ENCODE results near the gene TPP1. TPM values are rescaled to one million over a fixed set of nuclear protein-coding genes. Genes with fewer than 3 reads are reported as not detected.

Gene TPP1
- total and polyA plus RNA-seq, 5 experiments from 2014 or later, result 84.8 to 130 (median 107) TPM

DNA sequence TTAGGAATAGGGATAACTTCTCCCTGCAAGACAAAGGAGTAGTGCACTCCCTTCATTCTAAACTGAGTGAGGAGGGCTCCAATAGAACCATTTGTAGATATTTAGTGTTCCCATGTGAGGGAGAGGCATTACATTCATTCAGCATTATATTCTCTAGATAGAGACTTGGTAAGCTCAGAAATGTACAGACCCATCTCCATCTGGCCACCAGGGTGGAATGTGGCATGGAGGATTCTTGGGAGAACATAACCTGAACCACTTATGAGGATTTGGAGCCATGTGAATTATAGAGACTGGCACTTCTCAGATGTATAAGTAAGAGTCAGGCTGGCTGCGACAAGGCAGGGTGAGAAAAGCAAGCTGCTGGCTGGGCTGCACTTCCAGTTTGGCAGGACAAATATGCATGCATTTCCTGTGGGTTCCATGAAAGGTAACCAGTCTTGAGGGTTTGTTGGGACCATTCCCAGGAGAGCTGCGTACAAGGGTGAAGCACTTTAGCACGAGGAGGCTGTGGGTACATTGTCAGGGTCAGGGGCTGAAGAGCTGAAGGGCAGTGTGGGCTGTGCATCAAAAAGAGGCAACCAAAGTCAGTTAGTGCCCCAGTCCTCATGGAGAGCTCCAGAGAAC, 25.0 kb downstream of the TPP1 start:
- DNase-seq, result no peak
- Mint-ChIP-seq H3K4me3 (no peak overlapping the region), H3K27me3 (no peaks in the 10 kb centered on the region), H3K9me3 (no peaks in the 10 kb centered on the region), H3K36me3 (peaks cover 4 to 79% (median 11%) of the 10 kb centered on the region in 3 donors), H3K27ac (peak overlapping the region in 7 of 10 donors; percentile 5 to 81 (median 70)), H3K4me1 (peaks cover 33 to 59% (median 39%) of the 10 kb centered on the region in 4 donors)
- POLR2A ChIA-PET, result no interaction called here
- no peak for ATAC-seq

DNA sequence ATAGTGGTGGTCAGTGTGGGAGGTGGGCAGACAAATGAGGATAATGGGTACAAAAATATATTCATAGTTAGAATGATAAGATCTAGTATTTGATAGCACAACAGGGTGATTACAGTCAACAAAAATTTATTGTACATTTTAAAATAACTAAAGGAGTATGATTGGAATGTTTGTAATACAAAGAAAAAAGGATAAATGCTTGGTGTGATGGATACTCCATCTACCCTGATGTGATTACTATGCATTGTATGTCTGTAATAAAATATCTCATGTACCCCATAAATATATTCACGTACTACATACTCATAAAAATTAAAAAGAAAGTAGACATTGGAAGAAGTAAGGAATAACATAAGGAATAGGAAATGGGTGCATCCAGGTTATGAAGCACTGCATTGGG, 31.2 kb downstream of the TPP1 start:
- H3K4me3 Mint-ChIP-seq, result no peak overlapping the region
- no peak for ATAC-seq
- peaks cover 7 to 21% (median 16%) of the 10 kb centered on the region in 9 donors for H3K9me3 Mint-ChIP-seq
- peak overlapping the region in 1 of 10 donors; percentile 33 for H3K27ac Mint-ChIP-seq
- no peaks in the 10 kb centered on the region for H3K27me3 Mint-ChIP-seq
- POLR2A ChIA-PET, result no interaction called here
- H3K4me1 Mint-ChIP-seq, result peaks cover 0 to 9% (median 2%) of the 10 kb centered on the region in 4 donors
- H3K36me3 Mint-ChIP-seq, result peaks cover 20 to 44% (median 27%) of the 10 kb centered on the region in 3 donors
- no peak for DNase-seq

DNA sequence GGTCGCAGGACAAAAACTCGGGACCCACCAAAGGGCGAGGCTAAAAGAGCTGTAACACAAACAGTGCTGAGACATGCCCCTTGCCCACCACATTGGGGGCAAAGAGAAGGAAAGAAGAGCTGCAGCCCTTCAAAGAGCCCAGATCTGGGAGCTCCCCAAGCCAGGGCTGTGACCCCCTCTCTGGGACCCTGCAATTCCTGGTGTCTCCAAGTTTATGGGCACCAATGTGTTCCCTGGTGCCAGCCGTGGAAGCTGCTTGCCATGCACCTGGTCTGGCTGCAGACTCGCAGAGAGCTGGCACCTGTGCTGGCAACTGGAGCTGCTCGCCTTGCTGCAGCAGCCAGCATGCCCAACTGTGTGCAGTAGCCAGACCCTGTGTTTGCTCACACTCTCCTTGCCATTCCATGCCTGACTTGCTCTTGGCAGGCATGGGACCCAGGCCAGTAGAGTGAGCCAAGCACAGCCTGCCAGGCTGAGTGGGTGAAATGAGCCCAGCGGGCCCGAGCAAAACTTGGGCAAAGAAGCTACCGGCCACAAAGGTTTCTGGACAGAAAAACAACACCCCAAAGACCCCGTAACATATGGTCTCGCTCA, 31.8 kb downstream of the TPP1 start:
- Mint-ChIP-seq H3K9me3 (peaks cover 7 to 26% (median 21%) of the 10 kb centered on the region in 9 donors), H3K4me1 (peaks cover 0 to 5% (median 2%) of the 10 kb centered on the region in 4 donors), H3K36me3 (peaks cover 26 to 42% (median 33%) of the 10 kb centered on the region in 3 donors), H3K27me3 (no peaks in the 10 kb centered on the region), H3K4me3 (no peak overlapping the region), H3K27ac (peak overlapping the region in 1 of 10 donors; percentile 43)
- POLR2A ChIA-PET, result interaction anchor here (1.1 kb wide), 1 partner anchor 32 kb away, joined by 3 read pairs; the partner anchor contains the start of gene TPP1
- ATAC-seq, result no peak
- no peak for DNase-seq

DNA sequence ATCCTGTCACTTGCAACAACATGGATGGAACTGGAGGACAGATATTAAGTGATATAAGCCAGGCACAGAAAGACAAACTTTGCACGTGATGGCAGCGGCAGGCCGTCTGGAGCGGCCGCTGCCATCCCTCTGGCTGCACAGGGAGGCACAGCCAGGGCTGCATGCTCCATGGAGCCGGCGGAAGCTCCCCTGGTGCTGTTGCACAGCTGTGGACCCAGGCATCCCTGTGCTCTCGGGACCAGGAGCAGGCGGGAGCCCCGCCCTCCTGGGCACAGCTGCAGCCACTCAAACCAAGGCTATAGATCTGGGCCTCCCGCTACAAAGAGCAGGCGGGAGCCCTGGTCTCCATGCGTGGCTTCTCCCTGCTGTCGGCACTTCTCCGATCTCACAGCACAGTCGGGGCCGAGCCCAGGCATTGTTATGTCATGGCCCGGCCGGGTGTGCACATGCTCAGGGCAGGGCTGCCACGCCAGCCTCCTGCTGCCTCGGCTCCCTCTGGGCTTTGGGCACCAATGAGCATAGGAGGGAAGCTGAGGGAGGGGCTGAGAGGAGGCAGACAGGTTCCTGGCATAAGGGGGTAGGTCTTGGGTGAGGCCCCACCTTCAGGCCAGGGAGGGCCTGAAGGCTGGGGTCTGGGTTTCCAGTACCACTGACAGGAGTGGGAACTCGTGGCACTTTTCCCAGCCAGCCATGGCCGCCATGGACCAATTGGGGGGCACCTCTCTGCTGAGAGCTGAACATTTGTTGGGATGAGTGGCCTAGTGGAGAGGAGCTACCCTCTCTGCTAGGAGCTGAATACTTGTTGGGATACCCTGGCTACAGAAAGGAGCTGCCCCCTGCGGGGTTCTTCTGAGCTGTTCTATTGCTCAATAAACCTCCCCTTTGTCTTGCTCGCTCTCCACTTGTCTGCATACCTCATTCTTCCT, 32.5 kb downstream of the TPP1 start:
- ATAC-seq (no peak), DNase-seq (no peak)
- Mint-ChIP-seq H3K9me3 (peaks cover 7 to 31% (median 22%) of the 10 kb centered on the region in 9 donors), H3K27me3 (no peaks in the 10 kb centered on the region), H3K27ac (peak overlapping the region in 1 of 10 donors; percentile 0), H3K4me3 (no peak overlapping the region), H3K4me1 (peaks cover 0 to 2% (median under 1%) of the 10 kb centered on the region in 4 donors), H3K36me3 (peaks cover 30 to 41% (median 39%) of the 10 kb centered on the region in 3 donors)
- POLR2A ChIA-PET, result interaction anchor here (1.1 kb wide), 1 partner anchor 33 kb away, joined by 3 read pairs; the partner anchor contains the start of gene TPP1

DNA sequence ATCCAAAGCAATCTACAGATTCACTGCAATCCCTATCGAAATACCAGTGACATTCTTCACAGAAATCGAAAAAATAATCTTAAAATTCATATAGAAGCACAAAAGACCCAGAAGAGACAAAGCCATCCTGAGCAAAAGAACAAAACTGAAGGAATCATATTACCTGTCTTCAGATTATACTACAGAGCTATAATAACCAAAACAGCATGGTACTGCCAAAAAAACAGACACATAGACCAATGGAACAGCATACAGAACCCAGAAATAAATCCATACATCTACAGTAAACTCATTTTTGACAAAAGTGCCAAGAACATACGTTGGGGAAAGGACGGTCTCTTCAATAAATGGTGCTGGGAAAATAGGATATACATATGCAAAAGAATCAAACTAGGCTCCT, 34.7 kb downstream of the TPP1 start:
- no peak overlapping the region for H3K4me3 Mint-ChIP-seq
- peaks cover 7 to 31% (median 22%) of the 10 kb centered on the region in 9 donors for H3K9me3 Mint-ChIP-seq
- H3K27ac Mint-ChIP-seq, result no peak overlapping the region
- H3K4me1 Mint-ChIP-seq, result peaks cover 0 to 2% (median under 1%) of the 10 kb centered on the region in 4 donors
- POLR2A ChIA-PET, result no interaction called here
- H3K27me3 Mint-ChIP-seq, result no peaks in the 10 kb centered on the region
- H3K36me3 Mint-ChIP-seq, result peaks cover 35 to 45% (median 44%) of the 10 kb centered on the region in 3 donors
- DNase-seq (no peak), ATAC-seq (no peak)

DNA sequence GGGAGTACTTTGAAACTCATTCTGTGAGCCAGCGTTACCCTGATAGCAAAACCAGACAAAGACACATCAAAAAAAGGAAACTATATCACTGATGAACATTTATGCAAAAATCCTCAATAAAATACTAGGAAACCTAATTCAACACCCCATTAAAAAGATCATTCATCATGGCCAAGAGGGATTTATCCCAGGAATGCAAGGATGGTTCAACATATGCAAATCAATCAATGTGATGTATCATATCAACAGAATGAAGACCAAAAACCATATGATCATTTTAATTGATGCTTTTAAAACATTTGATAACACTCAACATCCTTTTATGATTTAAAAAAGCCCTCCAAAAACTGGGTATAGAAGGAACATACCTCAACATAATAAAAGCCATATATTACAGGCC, 35.6 kb downstream of the TPP1 start:
- H3K4me1 Mint-ChIP-seq, result peaks cover 0 to 2% (median under 1%) of the 10 kb centered on the region in 4 donors
- H3K9me3 Mint-ChIP-seq, result peaks cover 7 to 31% (median 22%) of the 10 kb centered on the region in 9 donors

DNA sequence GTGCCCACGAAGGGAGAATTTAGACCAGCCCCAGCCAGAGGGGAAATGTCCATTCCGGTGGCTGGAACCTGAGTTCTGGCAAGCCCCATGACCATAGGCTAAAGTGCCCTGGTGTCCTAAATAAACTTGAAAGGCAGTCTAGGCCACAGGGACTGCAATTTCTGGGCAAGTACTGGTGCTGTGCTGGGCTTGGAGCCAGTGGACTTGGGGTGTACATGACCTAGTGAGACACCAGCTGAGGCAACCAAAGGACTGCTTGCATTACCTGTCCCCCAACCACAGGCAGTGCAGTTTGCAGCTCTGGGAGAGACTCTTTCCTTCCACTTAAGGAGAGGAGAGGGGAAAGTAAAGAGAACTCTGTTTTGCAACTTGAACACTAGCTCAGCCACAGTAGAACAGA, 39.5 kb downstream of the TPP1 start:
- H3K4me1 Mint-ChIP-seq, result peaks cover 0 to 11% (median 8%) of the 10 kb centered on the region in 4 donors
- H3K27me3 Mint-ChIP-seq, result no peaks in the 10 kb centered on the region
- peaks cover 32 to 40% (median 35%) of the 10 kb centered on the region in 3 donors for H3K36me3 Mint-ChIP-seq
- no peak for DNase-seq
- H3K27ac Mint-ChIP-seq, result no peak overlapping the region
- peaks cover 7 to 29% (median 21%) of the 10 kb centered on the region in 9 donors for H3K9me3 Mint-ChIP-seq
- POLR2A ChIA-PET, result interaction anchor here (0.7 kb wide), 1 partner anchor 10 kb away, joined by 3 read pairs; no protein-coding TSS in a partner anchor
- H3K4me3 Mint-ChIP-seq, result no peak overlapping the region
- ATAC-seq, result no peak

More for the DNA sequence above, 35.6 kb downstream of the TPP1 start:
- Mint-ChIP-seq H3K27ac (no peak overlapping the region), H3K27me3 (no peaks in the 10 kb centered on the region), H3K36me3 (peaks cover 35 to 45% (median 38%) of the 10 kb centered on the region in 3 donors), H3K4me3 (no peak overlapping the region)
- POLR2A ChIA-PET, result no interaction called here
- no peak for DNase-seq
- no peak for ATAC-seq

DNA sequence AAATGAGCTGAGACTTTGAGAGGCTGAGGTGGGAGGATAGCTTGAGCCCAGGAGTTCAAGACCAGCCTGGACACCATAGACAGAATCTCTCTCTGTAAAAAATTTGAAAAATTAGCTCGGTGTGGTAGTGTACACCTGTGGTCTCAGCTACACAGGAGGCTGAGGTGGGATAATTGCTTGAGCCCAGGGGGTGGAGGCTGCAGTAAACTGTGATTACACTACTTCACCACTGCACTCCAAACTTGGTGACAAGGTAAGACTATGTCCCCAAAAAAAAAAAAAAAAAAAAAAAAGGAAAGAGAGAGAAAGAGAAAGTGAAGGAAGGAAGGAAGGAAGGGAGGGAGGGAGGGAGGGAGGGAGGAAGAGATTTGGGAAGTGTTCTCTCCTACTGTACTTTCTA, 41.1 kb downstream of the TPP1 start:
- Mint-ChIP-seq H3K27ac (peak overlapping the region in 1 of 10 donors; percentile 13), H3K27me3 (no peaks in the 10 kb centered on the region), H3K4me1 (peaks cover 0 to 13% (median 8%) of the 10 kb centered on the region in 4 donors), H3K4me3 (no peak overlapping the region), H3K36me3 (peaks cover 16 to 31% (median 25%) of the 10 kb centered on the region in 3 donors), H3K9me3 (peaks cover under 1 to 14% (median 8%) of the 10 kb centered on the region in 9 donors)
- peak in 1 of 2 donors; percentile 35 for ATAC-seq
- no peak for DNase-seq
- POLR2A ChIA-PET, result no interaction called here

DNA sequence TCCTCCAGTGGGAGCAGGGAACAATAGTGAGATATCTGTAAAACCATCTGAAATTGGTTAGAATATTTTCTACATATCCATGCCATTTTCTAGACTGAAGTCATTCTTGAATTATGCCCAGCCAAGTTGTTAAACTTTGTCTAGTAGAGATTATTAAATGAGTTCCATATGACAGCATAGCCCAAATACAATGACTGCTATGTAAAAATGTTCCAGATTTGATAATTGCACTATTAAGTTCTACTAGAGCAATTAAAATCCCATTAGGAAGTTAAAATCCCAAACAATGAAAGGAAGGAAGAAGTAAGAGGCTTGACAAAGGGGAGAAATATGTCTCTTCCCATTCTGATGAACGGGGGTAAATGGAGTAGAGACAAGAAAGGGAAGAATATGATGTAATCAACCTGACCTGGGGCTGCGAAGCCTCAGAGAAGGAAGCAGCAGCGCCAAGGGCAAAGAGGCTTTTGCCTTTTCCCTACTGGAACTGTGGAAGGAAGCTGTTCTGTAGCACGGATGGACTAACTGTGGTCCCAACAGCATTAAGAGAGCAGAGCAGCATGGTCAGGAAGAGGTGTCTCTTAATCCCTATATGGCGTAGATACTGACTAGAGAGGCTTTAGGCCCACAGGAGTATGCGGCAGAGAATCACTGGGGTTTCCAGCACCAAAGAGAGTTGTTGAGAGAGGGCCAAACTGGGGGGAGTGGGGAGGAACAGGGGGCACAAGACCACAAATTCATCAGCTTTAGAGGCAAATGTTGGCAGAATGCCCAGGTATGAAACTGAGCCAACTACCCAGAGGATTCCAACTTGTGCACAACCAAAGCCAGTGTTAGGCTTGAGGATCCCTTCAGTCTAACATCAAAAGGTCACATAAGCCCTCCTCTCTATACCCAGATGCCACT, 42.5 kb downstream of the TPP1 start:
- Mint-ChIP-seq H3K27me3 (no peaks in the 10 kb centered on the region), H3K27ac (peak overlapping the region in 2 of 10 donors; percentile 3 to 17), H3K36me3 (peaks cover 5 to 21% (median 21%) of the 10 kb centered on the region in 3 donors), H3K9me3 (no peaks in the 10 kb centered on the region), H3K4me3 (no peak overlapping the region), H3K4me1 (peaks cover 0 to 13% (median 9%) of the 10 kb centered on the region in 4 donors)
- DNase-seq (no peak), ATAC-seq (no peak)
- POLR2A ChIA-PET, result no interaction called here

DNA sequence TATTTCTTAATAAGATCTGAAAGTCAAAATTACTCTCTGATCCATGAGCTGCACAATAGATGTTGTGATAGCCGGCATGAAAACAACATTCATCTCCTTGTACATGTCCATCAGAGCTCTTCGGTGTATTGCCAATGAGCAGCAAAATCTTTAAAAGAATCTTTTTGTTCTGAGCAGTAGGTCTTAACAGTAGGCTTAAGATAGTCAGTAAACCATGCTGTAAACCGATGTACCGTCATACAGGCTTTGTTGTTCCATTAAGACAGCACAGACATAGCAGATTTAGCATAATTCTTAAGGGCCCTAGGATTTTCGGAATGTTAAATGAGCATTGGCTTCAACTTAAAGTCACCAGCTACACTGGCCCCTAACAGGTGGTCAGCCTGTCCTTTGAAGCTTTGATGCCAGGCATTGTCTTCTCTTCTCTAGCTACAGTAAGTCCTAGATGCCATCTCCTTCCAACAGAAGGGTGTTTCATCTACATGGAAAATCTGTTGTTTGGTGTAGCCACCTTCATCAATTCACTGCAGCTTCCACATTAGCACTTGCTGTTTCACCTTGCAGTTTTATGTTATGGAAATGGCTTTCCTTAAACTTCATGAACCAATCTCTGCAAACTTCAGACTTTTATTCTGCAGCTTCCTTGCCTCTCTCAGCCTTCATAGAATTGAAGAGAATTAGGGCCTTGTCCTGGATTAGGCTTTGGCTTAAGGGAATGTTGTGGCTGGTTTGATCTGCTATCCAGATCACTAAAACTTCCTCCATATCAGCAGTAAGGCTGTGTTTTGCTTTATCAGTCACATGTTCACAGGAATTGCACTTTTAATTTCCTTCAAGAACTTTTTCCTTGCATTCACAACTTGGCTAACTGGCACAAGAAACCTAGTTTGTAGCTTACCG, 44.2 kb downstream of the TPP1 start:
- POLR2A ChIA-PET, result no interaction called here
- Mint-ChIP-seq H3K9me3 (no peaks in the 10 kb centered on the region), H3K27me3 (no peaks in the 10 kb centered on the region), H3K4me1 (peaks cover 0 to 13% (median 10%) of the 10 kb centered on the region in 4 donors), H3K4me3 (no peak overlapping the region), H3K27ac (peak overlapping the region in 1 of 10 donors; percentile 28), H3K36me3 (peaks cover 0 to 13% (median 10%) of the 10 kb centered on the region in 3 donors)
- no peak for ATAC-seq
- DNase-seq, result no peak

DNA sequence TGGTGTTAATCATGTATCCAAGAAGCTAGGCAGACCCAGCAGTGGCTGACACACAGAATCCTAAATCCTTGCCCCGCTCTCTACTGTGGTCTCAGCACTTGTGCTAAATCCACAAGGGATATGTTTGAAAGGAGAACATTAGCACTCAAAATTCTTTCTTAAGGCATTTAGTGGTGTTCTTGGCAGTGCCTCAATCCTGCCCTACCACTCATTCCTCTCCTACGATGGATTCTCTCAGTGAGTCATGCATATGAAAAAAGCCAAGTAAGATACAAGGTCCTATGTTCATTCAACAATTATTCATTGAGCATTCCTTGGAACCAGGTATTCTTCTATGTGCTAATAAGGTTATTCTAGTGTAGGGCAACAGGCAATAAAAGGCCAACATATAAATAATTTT, 47.0 kb downstream of the TPP1 start:
- ATAC-seq (no peak), DNase-seq (no peak)
- H3K9me3 Mint-ChIP-seq, result no peaks in the 10 kb centered on the region
- H3K27ac Mint-ChIP-seq, result no peak overlapping the region
- POLR2A ChIA-PET, result no interaction called here
- peaks cover 0 to 11% (median 8%) of the 10 kb centered on the region in 3 donors for H3K36me3 Mint-ChIP-seq
- H3K27me3 Mint-ChIP-seq, result no peaks in the 10 kb centered on the region
- peaks cover 0 to 16% (median 9%) of the 10 kb centered on the region in 4 donors for H3K4me1 Mint-ChIP-seq
- no peak overlapping the region for H3K4me3 Mint-ChIP-seq
